GM18511 (cell line): ENCODE data around the gene PTPRD.
"Not testable (repeated sequence)": the region's sequence is repeated elsewhere in the genome, so short reads cannot be mapped to it uniquely, and the experiment has no call there.

Experiments used
- ATAC-seq: cut with Tn5 transposase; IDR thresholded peaks from one replicate; pipeline ENCODE4 v1.9.1; 2021; ENCODE audit warnings: mild to moderate bottlenecking, moderate library complexity; ENCODE audit not compliant: unreplicated experiment

PTPRD gene

GRCh38 chr9:9079473-9079872 lies 1533.3 kb downstream of the PTPRD start:
- ATAC-seq = no peak

GRCh38 chr9:9078301-9078700 lies 1534.5 kb downstream of the PTPRD start:
- no peak for ATAC-seq

- no peak for ATAC-seq
These were observed 1551.2 kb downstream of the PTPRD start for GRCh38 chr9:9061627-9062026.

GRCh38 chr9:9054354-9054992 lies 1558.3 kb downstream of the PTPRD start:
- ATAC-seq = no peak

GRCh38 chr9:9045572-9045971 lies 1567.2 kb downstream of the PTPRD start:
- no peak for ATAC-seq

- ATAC-seq = no peak
These were observed 1567.7 kb downstream of the PTPRD start for GRCh38 chr9:9045072-9045471.

- ATAC-seq = not testable (repeated sequence)
These were observed 1569.0 kb downstream of the PTPRD start for GRCh38 chr9:9043788-9044187.

- ATAC-seq = no peak
These were observed 1571.0 kb downstream of the PTPRD start for GRCh38 chr9:9041756-9042155.

GRCh38 chr9:9033022-9033421 lies 1579.8 kb downstream of the PTPRD start:
- ATAC-seq = no peak

GRCh38 chr9:9016597-9016996 lies 1596.2 kb downstream of the PTPRD start:
- no peak for ATAC-seq

- no peak for ATAC-seq
These were observed 1608.0 kb downstream of the PTPRD start for GRCh38 chr9:9004810-9005209.

GRCh38 chr9:9002826-9003583 lies 1609.8 kb downstream of the PTPRD start:
- ATAC-seq = no peak

GRCh38 chr9:8980496-8981013 lies 1632.2 kb downstream of the PTPRD start:
- ATAC-seq = no peak

GRCh38 chr9:8978334-8978733 lies 1634.5 kb downstream of the PTPRD start:
- ATAC-seq = no peak

GRCh38 chr9:8968350-8968749 lies 1644.5 kb downstream of the PTPRD start:
- not testable (repeated sequence) for ATAC-seq

GRCh38 chr9:8963885-8964284 lies 1648.9 kb downstream of the PTPRD start:
- ATAC-seq = no peak

- no peak for ATAC-seq
These were observed 1650.7 kb downstream of the PTPRD start for GRCh38 chr9:8962084-8962483.

GRCh38 chr9:8961186-8961851 lies 1651.5 kb downstream of the PTPRD start:
- no peak for ATAC-seq

GRCh38 chr9:8960254-8960653 lies 1652.5 kb downstream of the PTPRD start:
- ATAC-seq = no peak

GRCh38 chr9:8958358-8958757 lies 1654.4 kb downstream of the PTPRD start:
- no peak for ATAC-seq

GRCh38 chr9:8955315-8955714 lies 1657.5 kb downstream of the PTPRD start:
- no peak for ATAC-seq

GRCh38 chr9:8946461-8946860 lies 1666.3 kb downstream of the PTPRD start:
- ATAC-seq = no peak
